Right ventricle myocardium inferior (tissue), 1 donor: Measurements from ENCODE around the gene FAM241A. TPM values are rescaled to one million over a fixed set of nuclear protein-coding genes. Genes with fewer than 3 reads are reported as not detected.
A peak's percentile ranks its signal among the peaks of the same experiment; 100 is the strongest.
"Not testable (repeated sequence)": the region's sequence is repeated elsewhere in the genome, so short reads cannot be mapped to it uniquely, and the experiment has no call there.

Experiments
- ATAC-seq: fragments of 200-7000 bp; cut with Tn5 transposase; one replicate; pipeline ENCODE4 v1.9.1; 2020; ENCODE audit warnings: mild to moderate bottlenecking, moderate library complexity
- DNase-seq: peaks from one replicate; pipeline ENCODE4 v3.0.0; 2021; ENCODE audit errors: missing footprints
- intact Hi-C: fragments of 100-400 bp; cut with DNase I; formaldehyde crosslinking; loops from one replicate; pipeline ENCODE4 v1.11.0; 2022
- long read RNA-seq: library from polyadenylated mRNA; unstranded; transcript quantifications from one replicate; pipeline ENCODE4 v2.0.0, GENCODE V29; 2021
- total RNA-seq: library from RNA; stranded (reverse); fragmentation: NEBNext Ultra II Directional; extraction: Animal tissue kit (Norgen Biotek cat#: 25700); gene quantifications from one replicate; pipeline ENCODE4 v1.2.1, GENCODE V29; 2021
- donor health status: DM: no; HTN: yes; CAD: no; lungs with severe emphysema.

Gene FAM241A
- total RNA-seq = 8.8 TPM
- long read RNA-seq, full-length matches to known transcripts = 79 of 82 reads
- long read RNA-seq, partial matches to known transcripts = 0 of 82 reads
- long read RNA-seq, other reads (novel, unspliced or antisense) = 3 of 82 reads

GRCh38 chr4:112145326-112145789 lies at the start of gene FAM241A:
Gene FAM241A, plus strand, starts transcription at chr4:112145454. Its CDS starts 127 bp downstream, at chr4:112145581.
- DNase-seq = peak; percentile 94
- peak; percentile 99 for ATAC-seq
- intact Hi-C loops = loop anchor here (1.0 to 5.0 kb wide), 3 partner anchors 42 to 87 kb away; no protein-coding TSS in a partner anchor

GRCh38 chr4:112098841-112099530 lies 46.3 kb upstream of the FAM241A start:
- intact Hi-C loops = loop anchor here (10.0 kb wide), 1 partner anchor 426 kb away; no protein-coding TSS in a partner anchor
- DNase-seq = no peak
- no peak for ATAC-seq

DNA sequence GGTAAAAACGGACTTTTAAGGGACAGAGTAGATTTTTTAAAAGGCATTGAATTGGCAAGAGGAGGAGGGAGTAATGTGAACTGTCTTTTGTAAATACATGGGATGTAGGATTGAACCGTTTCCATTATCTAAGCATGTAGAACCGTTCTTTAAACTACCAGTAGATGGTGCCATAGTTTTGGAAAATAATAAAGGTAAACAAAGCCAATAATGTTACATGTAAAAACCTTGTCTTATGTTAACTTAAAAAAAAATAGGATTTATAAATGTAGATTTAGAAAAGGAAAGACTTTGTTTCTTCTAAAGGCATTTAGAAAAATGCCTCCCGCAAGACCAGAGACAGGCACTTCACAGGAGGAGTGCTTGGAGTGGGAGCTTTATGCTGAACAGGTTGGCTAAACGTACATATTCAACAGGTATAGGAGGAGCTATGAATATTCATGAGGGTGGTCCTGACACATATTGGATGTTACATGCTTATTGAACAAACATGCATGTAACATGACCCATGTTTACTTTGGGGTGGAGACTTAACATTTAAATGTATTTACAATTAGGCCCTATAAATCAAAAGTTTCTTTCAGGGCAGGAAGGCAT lies 45.5 kb upstream of the FAM241A start:
- DNase-seq = no peak
- peak; percentile 34 for ATAC-seq
- intact Hi-C loops = loop anchor here (1.0 to 10.0 kb wide), 3 partner anchors 48 to 425 kb away; partner anchors contain the start of gene FAM241A

GRCh38 chr4:112102875-112103370 lies 42.3 kb upstream of the FAM241A start:
- intact Hi-C loops = loop anchor here (5.0 kb wide), 1 partner anchor 44 kb away; the partner anchor contains the start of gene FAM241A
- ATAC-seq (no peak), DNase-seq (no peak)

DNA sequence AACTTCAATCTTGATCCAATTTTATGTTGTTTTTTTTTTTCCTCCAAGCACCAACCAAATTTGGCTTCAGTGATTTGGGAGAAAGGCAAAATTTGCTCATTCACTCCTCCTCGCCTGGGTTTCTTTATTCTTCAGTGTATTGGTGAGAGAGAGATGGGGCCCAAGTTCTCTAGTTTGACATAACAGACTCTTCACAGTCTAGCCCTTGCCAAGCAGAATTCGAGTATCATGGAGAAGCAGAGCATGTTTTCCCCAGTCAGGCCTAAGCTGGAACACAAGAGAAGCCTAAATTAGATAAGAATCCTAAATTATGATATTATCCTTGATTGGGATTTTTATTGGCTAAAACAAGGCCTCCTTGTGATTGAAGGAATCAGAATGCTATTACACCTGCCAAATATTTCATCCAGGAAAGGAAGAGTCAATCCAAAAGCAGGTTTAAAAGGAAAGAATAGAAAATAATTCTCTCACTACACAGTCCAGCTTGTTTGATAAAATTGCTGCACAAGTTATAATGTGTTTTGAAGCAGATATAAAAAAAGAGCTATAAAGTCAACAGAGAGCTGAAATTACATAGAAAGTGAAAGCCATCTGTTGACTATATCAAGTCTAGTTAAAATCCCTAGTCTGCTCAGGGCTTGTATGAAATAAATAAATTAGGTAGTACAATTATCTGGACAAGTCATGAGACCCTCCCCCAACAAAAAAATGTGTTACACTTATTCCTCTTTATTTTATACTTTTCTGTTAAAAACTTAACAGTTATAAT lies 39.9 kb upstream of the FAM241A start:
- no peak for ATAC-seq
- intact Hi-C loops = no loop called here
- DNase-seq = no peak

DNA sequence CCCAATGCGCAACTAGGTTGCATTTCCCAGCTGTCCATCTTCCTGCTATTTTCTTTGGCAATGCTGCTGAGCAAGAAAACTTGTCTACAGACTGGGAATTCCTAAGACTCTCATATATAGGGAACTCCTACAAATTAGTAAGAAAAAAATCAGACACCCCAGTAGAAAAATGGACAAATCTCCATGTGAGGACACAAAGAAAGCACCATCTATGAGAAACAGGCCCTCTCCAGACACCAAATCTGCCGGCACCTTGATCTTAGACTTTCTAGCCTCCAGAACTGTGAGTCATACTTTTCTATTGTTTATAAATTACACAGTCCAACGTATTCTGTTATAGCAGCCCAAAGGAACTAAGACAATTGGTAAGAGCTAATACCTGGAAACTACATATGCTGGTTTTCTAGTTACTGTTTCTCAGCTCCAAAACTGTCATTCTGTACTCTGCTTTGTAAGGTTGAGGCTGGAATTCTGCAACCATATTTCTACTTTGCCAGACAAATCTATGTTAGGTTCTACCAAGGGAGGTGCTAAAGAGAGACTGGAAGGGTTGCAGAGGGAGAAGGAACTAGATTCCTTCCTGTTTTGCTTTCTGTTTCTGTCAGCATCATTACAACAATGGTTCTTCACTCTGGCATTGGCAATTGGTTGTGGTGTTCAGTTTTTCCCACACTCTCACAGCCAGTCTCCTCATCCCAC lies 35.7 kb upstream of the FAM241A start:
- DNase-seq = no peak
- ATAC-seq = no peak
- intact Hi-C loops = no loop called here

GRCh38 chr4:112110059-112110425 lies 35.2 kb upstream of the FAM241A start:
- DNase-seq = no peak
- no peak for ATAC-seq
- intact Hi-C loops = no loop called here

GRCh38 chr4:112111306-112111705 lies 33.9 kb upstream of the FAM241A start:
- no peak for DNase-seq
- no peak for ATAC-seq
- intact Hi-C loops = no loop called here

DNA sequence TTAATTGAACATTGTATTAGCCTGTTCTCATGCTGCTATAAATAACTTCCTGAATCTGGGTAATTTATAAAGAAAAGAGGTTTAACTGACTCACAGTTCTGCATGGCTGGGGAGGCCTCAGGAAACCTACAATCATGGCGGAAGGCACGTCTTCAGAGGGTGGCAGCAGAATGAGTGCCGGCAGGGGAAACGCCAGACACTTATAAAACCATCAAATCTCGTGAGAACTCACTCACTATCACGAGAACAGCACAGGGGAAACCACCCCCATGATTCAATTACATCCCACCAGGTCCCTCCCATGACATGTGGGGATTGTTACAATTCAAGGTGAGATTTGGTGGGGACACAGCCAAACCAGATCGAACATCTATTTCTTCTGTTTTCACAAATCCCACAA lies 33.2 kb upstream of the FAM241A start:
- intact Hi-C loops = not testable (repeated sequence)

DNA sequence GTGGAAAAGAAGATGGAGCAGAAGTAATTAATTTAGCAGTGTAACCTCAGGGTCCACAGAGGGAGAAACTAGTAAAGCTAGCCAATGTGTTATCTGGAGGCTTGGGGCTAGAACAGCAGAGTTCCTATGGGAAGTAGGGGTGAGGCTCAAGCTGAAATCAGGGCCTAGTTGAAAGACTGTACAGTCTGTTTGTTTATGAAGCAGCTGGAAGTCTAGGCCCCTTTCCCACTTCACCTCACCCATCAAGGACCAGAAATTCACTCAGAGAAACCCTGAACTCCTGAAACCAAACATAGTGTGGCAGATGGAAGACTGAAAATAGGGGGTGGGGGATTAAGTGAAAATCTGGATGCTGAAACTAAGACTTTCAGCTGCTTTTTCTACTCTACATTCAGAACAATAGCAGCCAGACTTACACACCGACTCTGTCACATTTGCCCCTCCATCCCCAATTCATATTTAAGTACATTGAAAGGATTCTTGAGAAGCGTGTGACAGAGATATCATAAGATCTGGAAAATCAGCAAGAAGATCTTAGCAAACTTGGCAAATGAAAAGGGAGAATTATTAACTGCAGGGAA lies 32.6 kb upstream of the FAM241A start:
- DNase-seq (no peak), ATAC-seq (no peak)
- intact Hi-C loops = no loop called here

More for the DNA sequence above, 33.2 kb upstream of the FAM241A start:
- not testable (repeated sequence) for DNase-seq, ATAC-seq

DNA sequence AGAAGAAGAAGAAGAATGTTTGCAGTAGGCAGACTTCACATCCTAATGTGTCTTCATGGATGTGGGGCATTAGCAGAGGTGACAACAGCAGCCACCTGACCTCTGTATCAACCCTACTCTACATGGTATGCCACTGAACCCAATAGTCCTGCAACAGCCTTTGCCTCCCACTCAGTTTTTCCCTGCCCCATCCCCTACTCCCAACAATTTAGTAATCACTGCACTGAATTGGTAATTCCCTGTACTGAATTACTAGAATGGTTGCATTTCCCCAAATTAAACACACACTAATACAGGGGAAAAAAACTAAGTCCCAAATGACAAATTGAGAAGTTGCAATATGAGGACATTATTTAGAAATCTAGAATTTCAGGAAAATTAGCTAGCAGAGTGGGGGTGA lies 31.4 kb upstream of the FAM241A start:
- no peak for DNase-seq
- intact Hi-C loops = no loop called here
- ATAC-seq = no peak

DNA sequence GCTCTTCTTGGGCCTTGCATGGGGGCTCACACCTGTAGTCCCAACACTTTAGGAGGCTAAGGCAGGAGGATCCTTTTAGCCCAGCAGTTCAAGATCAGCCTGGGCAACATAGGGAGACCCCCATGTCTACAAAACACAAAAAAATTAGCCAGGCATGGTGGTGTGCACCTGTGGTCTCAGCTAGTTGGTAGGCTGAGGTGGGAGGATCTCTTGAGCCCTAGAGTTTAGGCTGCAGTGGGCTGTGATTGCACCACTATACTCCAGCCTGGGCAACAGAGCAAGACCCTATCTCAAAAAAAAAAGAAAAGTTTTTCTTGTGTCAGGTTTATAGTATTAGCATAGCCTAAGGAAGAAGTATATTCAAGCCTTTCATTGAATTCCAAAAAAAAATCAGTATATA lies 30.8 kb upstream of the FAM241A start:
- intact Hi-C loops = no loop called here
- DNase-seq = no peak
- no peak for ATAC-seq

GRCh38 chr4:112118742-112119352 lies 26.4 kb upstream of the FAM241A start:
- ATAC-seq = no peak
- intact Hi-C loops = no loop called here

GRCh38 chr4:112119353-112119783 lies 25.9 kb upstream of the FAM241A start:
- intact Hi-C loops = no loop called here
- no peak for DNase-seq
- ATAC-seq = no peak

More at GRCh38 chr4:112118742-112119352, 26.4 kb upstream of the FAM241A start:
- DNase-seq = no peak

DNA sequence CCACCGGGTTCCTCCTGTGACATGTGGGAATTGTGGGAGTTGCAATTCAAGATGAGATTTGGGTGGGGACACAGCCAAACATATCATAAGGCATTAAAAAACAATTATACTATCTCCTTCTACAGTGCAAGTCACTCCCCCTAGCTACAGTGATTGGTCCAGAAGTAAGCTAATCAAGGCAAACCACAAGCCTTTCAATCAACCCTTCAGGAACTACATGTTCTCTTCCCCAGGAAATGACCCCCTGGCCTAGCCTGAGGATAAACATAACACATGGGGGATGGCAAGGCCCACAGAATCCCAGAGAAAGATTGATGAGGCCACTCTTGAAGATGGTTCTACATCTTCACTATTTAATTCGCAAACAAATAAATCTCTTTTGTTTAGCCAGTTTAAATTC lies 25.2 kb upstream of the FAM241A start:
- DNase-seq (no peak), ATAC-seq (no peak)
- intact Hi-C loops = no loop called here

- DNase-seq = no peak
- no peak for ATAC-seq
- intact Hi-C loops = no loop called here
Measured at GRCh38 chr4:112125416-112125815, 19.8 kb upstream of the FAM241A start.

DNA sequence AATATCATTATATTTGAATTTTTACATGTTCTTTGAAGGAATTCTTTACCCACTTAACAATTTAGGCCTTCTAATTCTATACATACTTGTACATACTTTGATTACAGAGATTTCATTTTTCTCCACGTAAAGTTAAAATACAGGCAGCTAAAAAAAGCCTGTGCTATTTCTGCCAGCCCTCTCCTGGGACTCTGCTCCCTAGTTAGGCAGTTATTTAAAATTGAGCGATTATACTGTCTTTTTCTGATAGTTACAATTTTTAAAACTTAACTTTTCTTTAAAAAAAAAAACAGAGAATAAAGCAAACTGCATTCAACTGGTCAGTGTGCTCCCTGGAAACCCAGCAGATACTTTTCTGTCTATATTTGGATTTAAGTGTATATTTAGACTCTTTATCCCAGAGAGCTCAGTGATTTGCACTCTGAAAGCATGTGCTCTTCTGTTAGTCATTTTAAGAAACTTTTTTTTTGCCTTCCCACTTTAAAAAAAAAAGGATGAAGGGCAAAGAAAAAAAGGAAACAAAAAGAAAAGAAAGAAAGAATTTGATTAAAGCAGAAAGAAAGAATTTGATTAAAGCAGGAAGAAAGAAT lies 18.1 kb upstream of the FAM241A start:
- no peak for DNase-seq
- ATAC-seq = no peak
- intact Hi-C loops = no loop called here
